A673 (cell line): ENCODE measurements around the gene EML3. TPM values are rescaled to one million over a fixed set of nuclear protein-coding genes. Genes with fewer than 3 reads are reported as not detected.

ENCODE experiments used
- BruUV-seq: library from RNA; stranded (reverse); fragments of 400-500 nt; replicated peaks from 2 replicates; lab custom pipeline; 2021; lab: Mats Ljungman, UMichigan
- CTCF ChIA-PET: fragments of 300-600 bp; sonication (Branson Sonifier 250); formaldehyde crosslinking; loops from one replicate; lab custom pipeline; 2022; ENCODE audit warnings: antibody characterized with exemption; lab: Charles Lee
- POLR2A ChIA-PET: fragments of 300-600 bp; sonication (Branson Sonifier 250); formaldehyde crosslinking; loops from one replicate; lab custom pipeline; 2022; ENCODE audit warnings: antibody characterized with exemption; ENCODE audit not compliant: low non-redundant PET; lab: Charles Lee
- DNase-seq: peaks from one replicate; pipeline ENCODE4 v3.0.0-alpha.2; 2015; ENCODE audit warnings: low spot score
- H3K27ac ChIP-seq: fragments of 200-600 bp; sonication (generic); 2 replicates; pipeline ENCODE4 v1.5.1; 2016; ENCODE audit warnings: mixed run types, low read depth, mild to moderate bottlenecking, mixed read lengths, antibody characterized with exemption, low read length; ENCODE audit not compliant: poor library complexity, severe bottlenecking
- H3K27me3 ChIP-seq: fragments of 200-600 bp; sonication (generic); replicated peaks from 2 replicates; pipeline ENCODE4 v1.6.1; 2017; ENCODE audit warnings: mixed run types, low read depth, mild to moderate bottlenecking, mixed read lengths, antibody characterized with exemption, low read length; ENCODE audit not compliant: insufficient read depth, poor library complexity
- H3K36me3 ChIP-seq: fragments of 200-600 bp; sonication (generic); 2 replicates; pipeline ENCODE4 v1.6.1; 2016; ENCODE audit warnings: mixed run types, mild to moderate bottlenecking, mixed read lengths, antibody characterized with exemption, low read length; ENCODE audit not compliant: insufficient read depth, poor library complexity, severe bottlenecking
- H3K4me1 ChIP-seq: fragments of 200-600 bp; sonication (generic); 2 replicates; pipeline ENCODE4 v1.6.1; 2017; ENCODE audit warnings: mixed run types, mild to moderate bottlenecking, mixed read lengths, antibody characterized with exemption, low read length; ENCODE audit not compliant: insufficient read depth, poor library complexity, severe bottlenecking
- H3K4me3 ChIP-seq: fragments of 200-600 bp; sonication (generic); 2 replicates; pipeline ENCODE4 v1.5.1; 2016; ENCODE audit warnings: low read depth, mixed run types, mild to moderate bottlenecking, mixed read lengths, low read length; ENCODE audit not compliant: poor library complexity, severe bottlenecking
- H3K9me3 ChIP-seq: fragments of 200-600 bp; sonication (generic); 2 replicates; pipeline ENCODE4 v1.6.1; 2016; ENCODE audit warnings: mixed run types, low read depth, mild to moderate bottlenecking, mixed read lengths, antibody characterized with exemption, low read length; ENCODE audit not compliant: poor library complexity, severe bottlenecking
- CTCF ChIP-seq: fragments of 300-800, 200-600 bp; sonication (generic); conservative IDR thresholded peaks from 2 replicates; pipeline ENCODE4 v1.5.1; 2017; ENCODE audit warnings: low read depth, mild to moderate bottlenecking, antibody characterized with exemption, low read length, moderate library complexity, mixed read lengths
- EZH2 ChIP-seq: fragments of 200-600 bp; sonication (generic); IDR thresholded peaks from 2 replicates; pipeline ENCODE4 v1.6.1; 2017; ENCODE audit warnings: borderline replicate concordance, low read depth, mild to moderate bottlenecking, mixed read lengths, antibody characterized with exemption, low read length; ENCODE audit not compliant: poor library complexity, severe bottlenecking
- intact Hi-C: fragments of 100-400 bp; cut with micrococcal nuclease; formaldehyde crosslinking; loops from one replicate; pipeline ENCODE4 v1.10.0; 2022; ENCODE audit not compliant: unreplicated experiment
- total RNA-seq: library from RNA; stranded (reverse); gene quantifications from 2 replicates; pipeline ENCODE4 v1.2.3, GENCODE V29; 2021

The EML3 gene
- total RNA-seq, 1 experiment from 2014 or later: 21.3 TPM

GRCh38 chr11:62605902-62606301 lies 6.7 kb downstream of the EML3 start:
- BruUV-seq: no TSS peak
- TF ChIP-seq CTCF: no peak
- no peak for TF ChIP-seq EZH2
- H3K4me1 ChIP-seq: peaks cover 7% of the 10 kb centered on the region
- H3K9me3 ChIP-seq: no peaks in the 10 kb centered on the region
- DNase-seq: no peak
- no peak overlapping the region for H3K27ac ChIP-seq
- intact Hi-C loops: no loop called here
- no peaks in the 10 kb centered on the region for H3K36me3 ChIP-seq
- H3K4me3 ChIP-seq: no peak overlapping the region
- POLR2A ChIA-PET: no interaction called here
- no peaks in the 10 kb centered on the region for H3K27me3 ChIP-seq
- CTCF ChIA-PET: no interaction called here

- peaks cover 7% of the 10 kb centered on the region for H3K4me1 ChIP-seq
- H3K27ac ChIP-seq: no peak overlapping the region
- no peaks in the 10 kb centered on the region for H3K9me3 ChIP-seq
- no peak overlapping the region for H3K4me3 ChIP-seq
- CTCF ChIA-PET: no interaction called here
- POLR2A ChIA-PET: no interaction called here
- H3K27me3 ChIP-seq: no peaks in the 10 kb centered on the region
- intact Hi-C loops: no loop called here
- no peak for TF ChIP-seq EZH2
- no peak for TF ChIP-seq CTCF
- H3K36me3 ChIP-seq: no peaks in the 10 kb centered on the region
- no TSS peak for BruUV-seq
- no peak for DNase-seq
Observed at GRCh38 chr11:62605467-62605866, 7.1 kb downstream of the EML3 start.

- peaks cover 16% of the 10 kb centered on the region for H3K4me1 ChIP-seq
- no peaks in the 10 kb centered on the region for H3K9me3 ChIP-seq
- H3K27me3 ChIP-seq: no peaks in the 10 kb centered on the region
- intact Hi-C loops: no loop called here
- TF ChIP-seq EZH2: no peak
- no peak for TF ChIP-seq CTCF
- H3K36me3 ChIP-seq: peaks cover 6% of the 10 kb centered on the region
- peak; percentile 58 for DNase-seq
- CTCF ChIA-PET: no interaction called here
- peak overlapping the region; percentile 34 for H3K27ac ChIP-seq
- H3K4me3 ChIP-seq: no peak overlapping the region
- POLR2A ChIA-PET: no interaction called here
- no TSS peak for BruUV-seq
Observed at GRCh38 chr11:62604460-62605120, 8.0 kb downstream of the EML3 start.
